Lower lobe of right lung (tissue), 2 donors: ENCODE measurements around the gene ARL13B. TPM values are rescaled to one million over a fixed set of nuclear protein-coding genes. Genes with fewer than 3 reads are reported as not detected.
A peak's percentile ranks its signal among the peaks of the same experiment; 100 is the strongest.

Source experiments
- ATAC-seq, 2 donors: fragments of 200-7000 bp; cut with Tn5 transposase; one replicate each; pipeline ENCODE4 v1.9.1; 2020 to 2022; ENCODE audit warnings: mild to moderate bottlenecking in 2 of 2, moderate library complexity in 2 of 2
- DNase-seq: peaks from one replicate; pipeline ENCODE4 v3.0.0-alpha.2; 2020
- H3K27ac ChIP-seq: fragments of 200-600 bp; one replicate; pipeline ENCODE4 v1.8.0; 2022
- H3K27me3 ChIP-seq: fragments of 200-600 bp; one replicate; pipeline ENCODE4 v1.8.0; 2022; ENCODE audit warnings: low read depth
- H3K36me3 ChIP-seq: fragments of 200-600 bp; one replicate; pipeline ENCODE4 v1.8.0; 2022; ENCODE audit warnings: mild to moderate bottlenecking
- H3K4me1 ChIP-seq: fragments of 200-600 bp; one replicate; pipeline ENCODE4 v1.8.0; 2022
- H3K4me3 ChIP-seq: fragments of 200-600 bp; one replicate; pipeline ENCODE4 v1.8.0; 2022; ENCODE audit warnings: mild to moderate bottlenecking
- H3K9me3 ChIP-seq: fragments of 200-600 bp; one replicate; pipeline ENCODE4 v1.8.0; 2022
- CTCF ChIP-seq: fragments of 200-600 bp; IDR thresholded peaks from one replicate; pipeline ENCODE4 v1.8.0; 2022; ENCODE audit warnings: antibody characterized with exemption, mild to moderate bottlenecking
- intact Hi-C: fragments of 100-400 bp; cut with DNase I; formaldehyde crosslinking; loops from one replicate; pipeline ENCODE4 v1.11.0; 2022
- total RNA-seq: library from RNA; stranded (reverse); fragmentation: NEBNext Ultra II Directional; extraction: Animal tissue kit (Norgen Biotek cat#: 25700); gene quantifications from one replicate; pipeline ENCODE4 v1.2.1, GENCODE V29; 2021
- donor health status: DM: no; HTN: yes; CAD: no; lungs with severe emphysema.

Gene ARL13B
- total RNA-seq, 1 donor from 2014 or later = 21.1 TPM

DNA sequence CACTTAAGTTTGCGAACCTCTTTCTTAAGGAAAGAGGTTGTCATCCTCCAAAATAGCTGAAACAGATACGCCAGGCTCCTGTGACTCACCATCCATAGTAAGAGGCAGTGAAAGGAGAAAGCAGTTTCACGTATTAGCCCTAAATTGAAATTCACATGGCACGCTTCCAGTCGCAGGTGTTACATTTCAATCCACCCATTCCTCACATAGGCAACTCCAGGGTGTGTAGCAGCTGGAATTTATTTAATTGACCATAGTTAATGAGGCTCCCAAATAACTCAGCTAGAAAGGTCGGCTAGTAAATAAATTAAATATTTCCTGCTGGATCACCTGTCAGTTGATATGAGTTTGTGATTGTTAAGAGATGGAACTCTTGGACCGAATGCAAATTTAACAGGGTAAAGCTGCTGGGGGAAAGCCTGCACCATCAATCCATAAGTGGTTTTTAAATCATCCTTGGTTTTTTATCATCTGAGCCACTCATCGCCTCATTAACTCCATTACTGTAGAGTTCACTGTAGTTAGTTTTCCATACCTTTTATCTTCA is 102.5 kb downstream of the ARL13B start:
- TF ChIP-seq CTCF = no peak
- ATAC-seq (no peak), DNase-seq (no peak)
- Histone ChIP-seq H3K4me1 (peaks cover 8% of the 10 kb centered on the region), H3K36me3 (peaks cover 34% of the 10 kb centered on the region), H3K4me3 (no peak overlapping the region), H3K27ac (no peak overlapping the region), H3K9me3 (no peaks in the 10 kb centered on the region), H3K27me3 (no peaks in the 10 kb centered on the region)
- intact Hi-C loops = no loop called here

DNA sequence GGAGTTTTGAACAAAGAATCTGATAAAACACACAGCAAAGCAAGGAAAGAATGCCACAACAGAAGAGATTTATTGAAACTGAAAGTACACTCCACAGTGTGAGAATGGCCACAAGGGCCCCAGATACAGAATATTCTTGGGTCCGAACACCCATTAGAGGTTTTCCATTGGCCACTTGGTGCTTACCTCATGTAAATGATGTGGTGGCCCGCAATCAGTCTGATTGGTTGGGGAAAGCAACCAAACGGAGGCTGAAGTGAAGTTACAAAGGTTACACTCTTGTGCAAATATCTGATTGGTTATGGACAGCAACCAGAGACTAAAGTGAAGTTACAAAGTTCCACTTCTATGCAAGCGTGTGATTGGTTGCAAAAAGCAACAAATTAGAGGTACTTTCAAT is 103.3 kb downstream of the ARL13B start:
- Histone ChIP-seq H3K4me1 (peaks cover 8% of the 10 kb centered on the region), H3K27me3 (no peaks in the 10 kb centered on the region)
- ATAC-seq = no peak

GRCh38 chr3:94089126-94089525 is 109.2 kb downstream of the ARL13B start:
- Histone ChIP-seq H3K4me1 (no peaks in the 10 kb centered on the region), H3K27me3 (no peaks in the 10 kb centered on the region), H3K9me3 (no peaks in the 10 kb centered on the region), H3K36me3 (peaks cover 39% of the 10 kb centered on the region), H3K4me3 (no peak overlapping the region), H3K27ac (no peak overlapping the region)
- DNase-seq = no peak
- TF ChIP-seq CTCF = no peak
- intact Hi-C loops = no loop called here
- no peak for ATAC-seq

More for the DNA sequence above, 103.3 kb downstream of the ARL13B start:
- H3K27ac ChIP-seq = no peak overlapping the region
- no peak for TF ChIP-seq CTCF
- intact Hi-C loops = no loop called here
- H3K4me3 ChIP-seq = no peak overlapping the region
- H3K9me3 ChIP-seq = no peaks in the 10 kb centered on the region
- H3K36me3 ChIP-seq = peaks cover 35% of the 10 kb centered on the region
- DNase-seq = no peak

- peaks cover 43% of the 10 kb centered on the region for H3K36me3 ChIP-seq
- TF ChIP-seq CTCF = no peak
- H3K27ac ChIP-seq = no peak overlapping the region
- no peaks in the 10 kb centered on the region for H3K9me3 ChIP-seq
- ATAC-seq = peak; percentile 52 to 60
- H3K4me3 ChIP-seq = no peak overlapping the region
- intact Hi-C loops = no loop called here
- DNase-seq = no peak
- H3K4me1 ChIP-seq = no peaks in the 10 kb centered on the region
- no peaks in the 10 kb centered on the region for H3K27me3 ChIP-seq
These were observed 112.1 kb downstream of the ARL13B start for GRCh38 chr3:94092086-94092485.

- Histone ChIP-seq H3K27me3 (no peaks in the 10 kb centered on the region), H3K36me3 (peaks cover 53% of the 10 kb centered on the region), H3K4me3 (no peak overlapping the region), H3K9me3 (no peaks in the 10 kb centered on the region), H3K27ac (no peak overlapping the region), H3K4me1 (no peaks in the 10 kb centered on the region)
- ATAC-seq = no peak
- intact Hi-C loops = no loop called here
- TF ChIP-seq CTCF = no peak
- no peak for DNase-seq
These were observed 113.2 kb downstream of the ARL13B start for GRCh38 chr3:94093151-94093550.
